Activated T-cell treated with anti-CD3 and anti-CD28 coated beads, Interleukin-2, amount 50 U/mL, for 48 hours (primary cell): ENCODE data around the gene RPS6KA2.
A peak's percentile ranks its signal among the peaks of the same experiment; 100 is the strongest.
"Not testable (repeated sequence)": the region's sequence is repeated elsewhere in the genome, so short reads cannot be mapped to it uniquely, and the experiment has no call there.

Source experiments
- DNase-seq, 2 experiments: peaks; one replicate each; pipeline ENCODE4 v3.0.0-alpha.2; 2020

Gene RPS6KA2

DNA sequence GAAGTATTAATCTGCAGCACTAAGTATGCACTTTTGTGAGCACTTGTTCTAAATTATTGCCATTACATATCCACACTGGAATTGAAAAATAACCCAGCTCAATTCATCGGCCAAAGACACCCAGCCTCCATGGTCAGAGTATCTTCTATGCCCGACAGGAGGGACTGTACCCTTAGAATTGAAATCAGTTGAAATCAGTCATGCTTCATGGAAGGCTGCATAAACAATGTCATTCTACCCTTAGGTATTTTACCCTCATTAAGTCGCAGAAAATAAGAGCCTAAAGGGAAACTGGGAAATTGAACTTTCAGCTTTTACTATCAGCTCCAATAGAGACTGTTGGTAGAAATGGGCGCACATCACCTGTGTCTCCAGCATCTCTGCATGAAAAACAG, 37.7 kb downstream of the RPS6KA2 start:
- DNase-seq = no peak

DNA sequence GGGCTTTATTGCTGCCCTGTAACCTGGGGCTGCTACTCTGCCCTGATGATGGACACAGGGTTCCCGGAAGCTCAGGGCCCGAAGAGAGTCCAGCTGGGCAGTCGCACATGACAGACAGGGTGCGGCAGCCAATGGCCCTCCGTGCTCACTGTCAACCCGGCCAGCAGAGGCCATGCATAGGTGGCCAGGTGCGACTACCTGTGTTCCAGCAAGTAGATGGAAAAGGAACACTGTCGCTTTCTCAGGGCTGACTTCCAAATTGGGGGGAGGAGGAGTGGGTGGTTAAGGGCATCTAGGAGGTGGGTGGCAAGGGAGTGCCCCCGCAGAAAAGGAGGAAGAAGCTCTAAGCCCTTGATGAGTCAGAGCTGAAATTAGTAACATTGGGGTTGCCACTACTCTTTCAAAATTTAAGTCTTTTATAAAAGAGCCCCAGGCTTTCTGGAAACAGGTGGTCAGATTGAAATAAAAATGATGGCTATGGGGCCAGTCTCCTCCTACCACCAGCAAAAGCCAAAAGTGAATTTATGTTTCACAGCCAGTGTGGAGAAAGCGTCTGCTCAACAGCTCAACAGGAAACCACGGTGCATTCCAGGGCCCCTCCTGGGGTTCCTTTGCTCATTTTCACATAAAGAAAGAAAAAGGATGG, 38.2 kb downstream of the RPS6KA2 start:
- DNase-seq = no peak

DNA sequence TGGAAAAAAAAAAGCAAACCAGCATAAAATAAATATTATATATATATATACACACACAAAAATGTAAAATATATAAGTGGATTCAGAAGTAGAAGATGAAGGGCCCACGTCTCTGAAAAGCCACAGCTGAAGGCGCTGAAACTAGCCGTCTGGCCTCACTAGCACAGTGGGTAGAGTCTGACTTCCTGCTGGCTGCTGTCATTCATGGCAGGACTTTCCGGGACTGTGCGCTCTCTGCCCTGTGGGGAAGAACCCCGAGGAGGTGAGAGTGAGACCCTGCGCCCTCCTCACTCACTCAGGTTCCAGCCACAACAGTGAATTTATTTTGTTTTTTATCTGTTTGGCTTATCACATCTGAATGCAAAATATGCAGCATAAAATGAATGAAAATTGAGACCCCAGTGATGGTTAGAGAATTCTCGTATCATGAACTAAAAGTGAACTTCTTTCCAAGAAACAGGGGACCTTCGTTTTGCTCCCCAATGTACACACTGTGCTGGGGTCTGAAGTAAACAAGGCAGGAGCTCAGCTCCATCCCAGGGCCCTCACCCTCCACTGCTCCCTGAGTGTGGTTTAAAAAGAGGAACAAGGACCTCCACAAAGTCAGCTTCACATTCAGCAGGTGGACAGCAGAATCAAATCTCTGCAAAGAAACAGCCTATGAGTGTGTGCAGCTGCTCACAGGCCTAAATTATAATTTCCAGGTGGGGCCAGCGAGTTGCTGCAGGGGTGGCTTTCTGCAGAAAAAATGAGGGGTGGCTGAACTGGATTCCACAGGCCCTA, 39.2 kb downstream of the RPS6KA2 start:
- DNase-seq = no peak

DNA sequence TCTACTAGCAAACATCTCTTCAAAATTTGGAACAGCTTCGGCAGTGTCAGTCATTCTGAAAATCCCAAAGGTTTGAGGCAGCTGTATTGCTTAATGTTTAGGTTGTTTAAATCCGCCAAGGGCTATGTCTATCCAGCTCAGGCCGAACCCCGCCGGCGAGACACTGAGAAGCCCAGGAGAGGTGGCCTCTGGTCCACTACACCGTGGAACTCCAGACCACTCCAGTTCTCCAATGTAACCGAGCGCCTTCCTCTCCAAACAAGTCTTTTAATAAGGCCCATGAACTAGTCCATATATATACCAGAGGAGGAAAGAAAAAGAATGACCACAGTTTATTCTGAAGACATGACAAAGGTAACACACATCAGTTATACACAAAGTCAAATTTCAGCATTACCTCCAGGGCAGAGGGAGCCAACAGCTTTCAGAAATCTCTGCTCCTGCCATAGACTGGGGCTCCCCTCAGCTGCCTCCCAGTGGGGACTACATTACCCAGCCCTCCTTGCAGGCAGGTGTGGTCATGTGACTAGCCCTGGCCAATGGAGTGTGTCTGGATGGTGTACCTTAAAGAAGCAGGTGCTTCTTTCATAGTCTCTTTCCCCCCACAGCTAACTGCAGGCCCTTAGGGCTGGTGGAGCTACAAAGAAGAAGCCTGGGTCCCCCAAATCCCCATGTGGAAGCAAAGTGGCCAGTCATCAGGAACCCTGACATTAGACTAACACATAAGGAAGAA, 40.5 kb downstream of the RPS6KA2 start, which contains the start of gene RAMACL:
RAMACL (minus strand) TSS at position 255 of the 733 bp plus-strand sequence; CDS start at position 54, 201 bp downstream.
- peak; percentile 45 to 52 for DNase-seq

DNA sequence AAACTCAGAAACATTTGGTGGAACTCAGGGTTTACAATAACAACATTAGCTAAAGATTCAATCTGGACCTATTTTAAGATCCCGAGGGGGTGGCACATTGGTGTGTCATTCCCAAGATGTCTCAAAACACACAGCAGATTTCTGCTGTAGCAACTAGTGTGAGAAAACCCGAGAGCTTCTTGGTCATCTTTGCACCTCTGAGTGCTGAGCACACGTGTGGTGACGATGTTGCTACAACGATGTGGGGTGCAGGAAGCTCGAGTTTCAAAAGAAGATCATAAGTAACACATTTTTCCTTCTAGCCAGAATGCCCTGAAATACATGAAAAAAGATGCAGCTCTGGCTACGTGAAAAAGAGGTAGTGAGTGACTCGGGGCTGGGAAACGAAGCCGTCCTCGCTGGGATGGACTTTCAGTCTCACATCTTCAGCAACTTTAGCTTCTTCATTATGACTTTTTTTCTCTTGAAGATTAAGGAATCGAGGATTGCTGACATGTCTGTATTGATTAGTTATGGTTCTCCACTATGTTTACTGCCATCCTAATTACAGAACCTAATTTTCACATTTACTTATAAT, 42.1 kb downstream of the RPS6KA2 start:
- DNase-seq = no peak

- DNase-seq = no peak
Observed at GRCh38 chr6:166584155-166584554, 42.9 kb downstream of the RPS6KA2 start.

DNA sequence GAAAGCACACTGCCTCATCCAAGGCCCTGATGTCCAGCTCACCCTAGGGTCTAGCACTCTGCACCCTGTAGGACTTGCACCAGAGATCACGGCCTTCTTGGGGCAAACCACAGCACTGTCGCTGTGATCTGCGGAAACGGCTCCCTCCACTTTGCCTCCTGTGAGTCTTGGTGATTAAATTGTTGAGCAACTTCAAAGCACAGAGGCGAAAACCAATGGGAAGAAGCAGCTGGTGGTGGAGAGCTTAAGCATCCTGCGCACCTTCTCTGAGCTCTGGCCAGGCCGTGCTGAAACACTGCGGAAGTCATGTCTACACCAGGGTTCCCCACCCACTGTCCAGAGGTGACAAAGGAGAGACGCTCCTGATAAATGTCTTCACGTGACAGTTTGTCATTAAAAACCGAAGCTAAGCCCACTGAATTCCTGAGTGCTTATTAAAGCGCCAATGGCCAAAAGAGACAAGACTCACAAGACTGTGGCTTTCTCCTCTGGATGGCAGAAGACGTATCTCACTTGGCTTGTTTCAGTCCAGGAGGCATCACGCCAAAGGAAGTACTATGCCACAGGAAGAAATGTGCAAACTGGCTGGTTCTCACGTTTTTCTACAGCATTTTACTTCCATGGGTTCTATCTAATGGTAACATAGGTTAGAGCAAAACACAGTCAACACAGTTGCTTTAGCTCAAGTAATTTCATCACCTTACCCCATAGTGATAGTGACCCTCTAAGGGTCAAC, 43.7 kb downstream of the RPS6KA2 start:
- no peak for DNase-seq

GRCh38 chr6:166582258-166582657, 44.8 kb downstream of the RPS6KA2 start:
- DNase-seq = no peak

- DNase-seq = not testable (repeated sequence)
Observed at GRCh38 chr6:166581801-166582200, 45.2 kb downstream of the RPS6KA2 start.

- DNase-seq = no peak
Observed at GRCh38 chr6:166581091-166581511, 46.0 kb downstream of the RPS6KA2 start.

- DNase-seq = no peak
Observed at GRCh38 chr6:166580076-166581050, 46.7 kb downstream of the RPS6KA2 start.

GRCh38 chr6:166579237-166579850, 47.7 kb downstream of the RPS6KA2 start:
- DNase-seq = no peak

DNA sequence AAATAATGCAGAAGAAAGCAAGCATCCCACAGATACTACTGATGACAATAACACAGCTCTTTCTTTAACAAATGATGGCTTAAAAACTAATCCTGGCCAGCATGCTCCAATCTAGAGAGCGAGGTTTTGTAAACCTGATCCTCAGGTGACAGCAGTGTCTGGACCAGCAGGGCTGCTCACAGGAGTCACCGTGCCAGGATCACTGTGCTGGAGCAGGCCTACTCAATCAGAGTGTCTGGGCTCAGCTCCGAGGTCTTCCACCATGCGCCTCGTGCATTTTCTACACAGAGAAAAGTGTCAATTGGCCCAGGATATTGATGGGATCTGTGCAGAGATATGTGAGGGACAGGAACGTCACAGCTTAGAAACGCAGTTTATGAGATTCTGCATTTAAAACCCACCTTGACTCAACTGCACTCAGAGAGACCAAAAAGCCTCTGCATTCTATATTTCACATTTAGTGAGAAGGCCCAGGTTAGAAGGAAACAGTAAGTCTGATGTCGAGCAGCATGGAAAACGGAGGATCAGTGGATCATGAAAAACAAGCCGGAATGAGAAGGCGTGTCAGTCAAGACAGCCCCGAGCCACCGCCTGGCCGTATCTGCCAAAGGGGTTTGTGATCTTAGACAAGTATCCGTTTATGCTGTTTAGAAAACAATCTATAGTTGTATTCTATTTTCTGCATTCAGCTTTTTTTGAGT, 48.4 kb downstream of the RPS6KA2 start:
- no peak for DNase-seq

DNA sequence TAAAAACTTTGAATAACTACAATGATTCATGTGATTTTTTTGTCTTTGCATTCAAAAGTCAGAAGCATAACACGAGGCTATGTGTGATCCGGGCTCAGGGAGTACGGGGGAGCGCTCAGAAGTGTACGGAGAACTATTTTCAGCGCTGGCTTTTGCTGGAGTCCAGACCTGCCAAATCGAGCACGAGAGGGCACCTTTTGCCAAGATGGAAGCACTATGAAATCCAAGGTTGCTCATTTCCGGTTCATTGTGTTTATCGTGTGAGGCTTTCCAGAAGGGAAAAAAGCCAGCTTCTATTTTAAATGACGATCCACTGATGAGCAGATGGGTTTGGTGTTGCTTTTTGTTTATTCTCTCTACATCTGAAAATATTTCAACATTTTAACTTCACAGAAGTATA, 51.8 kb downstream of the RPS6KA2 start:
- DNase-seq = no peak

- DNase-seq = no peak
Observed at GRCh38 chr6:166573511-166574216, 53.4 kb downstream of the RPS6KA2 start.

GRCh38 chr6:166572370-166573261, 54.4 kb downstream of the RPS6KA2 start:
- DNase-seq = no peak

- no peak for DNase-seq
Observed at GRCh38 chr6:166570929-166571713, 55.9 kb downstream of the RPS6KA2 start.

DNA sequence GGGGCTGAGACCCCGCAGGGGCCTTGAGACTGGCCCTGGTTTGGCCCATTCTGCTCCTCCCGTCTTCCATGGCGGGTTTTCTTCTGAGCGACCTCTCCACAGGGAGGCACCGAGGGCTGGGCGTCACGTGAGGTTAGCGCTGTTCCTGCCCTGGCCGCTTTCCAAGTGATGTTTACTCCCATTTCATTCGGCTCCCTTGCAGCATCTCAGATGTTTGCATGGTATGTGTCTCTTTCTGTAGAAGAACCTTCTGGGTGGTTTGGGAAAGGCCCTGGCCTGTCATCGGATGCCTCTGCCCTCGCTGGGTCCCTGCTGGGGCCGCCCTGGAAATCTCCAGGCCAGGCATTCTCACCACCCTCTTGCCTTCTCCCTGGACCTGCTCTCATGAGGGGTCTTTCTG, 57.8 kb downstream of the RPS6KA2 start:
- no peak for DNase-seq
